Activated T-cell treated with anti-CD3 and anti-CD28 coated beads for 1 hour (primary cell): ENCODE measurements around the gene NIPSNAP2.
"Not testable (repeated sequence)": the region's sequence is repeated elsewhere in the genome, so short reads cannot be mapped to it uniquely, and the experiment has no call there.

Experiments used
- DNase-seq: peaks from one replicate; pipeline ENCODE4 v3.0.0-alpha.2; 2020; ENCODE audit warnings: low read depth

Gene NIPSNAP2

GRCh38 chr7:56047446-56048116 is 83.2 kb downstream of the NIPSNAP2 start:
- not testable (repeated sequence) for DNase-seq

GRCh38 chr7:56048245-56048644 is 83.9 kb downstream of the NIPSNAP2 start:
- DNase-seq, result no peak

- DNase-seq, result not testable (repeated sequence)
These were observed 84.4 kb downstream of the NIPSNAP2 start for GRCh38 chr7:56048763-56049162.
